Embryonic facial prominence (tissue), 1 donor: ENCODE results near the gene RNF217.

Source experiments
- DNase-seq: peaks from one replicate; pipeline ENCODE4 v3.0.0-alpha.2; 2016; ENCODE audit errors: extremely low spot score

Gene RNF217

GRCh38 chr6:125095580-125096301 is 133.5 kb downstream of the RNF217 start:
- DNase-seq, result no peak

GRCh38 chr6:125097186-125097585 is 134.9 kb downstream of the RNF217 start:
- no peak for DNase-seq

DNA sequence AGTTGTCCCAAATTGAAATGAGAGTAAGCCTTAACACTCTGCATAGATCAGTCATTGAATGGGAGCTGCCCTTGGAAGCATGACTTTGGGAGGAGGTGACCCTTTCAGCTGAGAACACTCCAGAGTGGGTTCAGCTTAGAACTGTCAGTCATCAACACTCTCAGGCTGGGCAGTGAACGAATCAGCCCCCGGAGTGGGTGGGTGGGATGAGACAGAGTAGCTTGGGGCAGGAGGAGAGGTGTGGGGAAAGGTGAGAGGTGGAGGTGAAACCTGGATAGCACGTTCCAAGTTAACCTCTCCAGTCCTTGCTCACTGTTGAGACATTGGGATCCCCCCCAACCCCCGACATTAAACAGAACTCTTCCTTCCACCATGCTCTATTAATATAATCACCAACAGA is 136.0 kb downstream of the RNF217 start:
- DNase-seq, result no peak

DNA sequence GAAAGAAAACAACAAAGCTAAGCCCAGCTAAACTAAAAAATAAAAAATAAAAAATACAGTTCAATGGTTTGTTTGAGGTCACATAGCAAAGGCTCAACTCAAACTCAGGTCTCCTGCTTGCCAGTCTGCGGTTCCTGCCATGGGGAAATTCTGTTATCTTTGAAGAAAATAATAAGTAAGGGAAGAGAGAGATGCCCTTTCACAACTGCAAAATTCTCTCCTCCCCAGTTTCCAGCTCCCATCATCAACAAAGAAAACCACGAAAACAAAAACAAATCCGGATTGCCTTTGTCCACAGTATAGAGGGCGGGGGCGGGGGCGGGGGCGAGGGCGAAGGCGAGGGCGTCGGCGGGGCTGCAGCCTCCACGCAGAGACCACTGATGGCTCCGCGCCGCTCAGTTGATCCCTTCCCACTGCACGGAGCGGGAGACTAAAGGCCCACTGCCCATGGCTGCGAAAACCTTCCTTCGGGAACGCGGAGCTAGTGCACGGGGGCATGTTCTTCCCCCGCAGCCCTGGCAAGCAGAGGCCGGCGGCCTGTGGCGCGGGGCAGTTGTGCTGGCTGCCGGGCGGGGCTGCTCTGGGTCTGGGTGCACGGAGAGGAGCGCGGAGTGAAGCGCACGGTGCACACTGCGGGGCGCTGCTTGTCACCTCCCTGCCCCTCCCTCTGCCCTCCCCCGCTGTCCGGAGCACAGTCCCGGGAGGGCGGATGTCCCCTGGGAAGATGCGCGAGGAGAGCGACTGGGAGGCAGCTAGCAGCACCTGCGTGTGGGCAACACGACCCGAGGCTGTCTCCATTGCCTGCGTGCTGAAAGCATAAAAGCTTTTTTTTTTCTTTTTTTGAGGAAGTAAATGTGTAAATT is 137.2 kb downstream of the RNF217 start:
- DNase-seq, result no peak

GRCh38 chr6:125100074-125100652 is 137.9 kb downstream of the RNF217 start:
- no peak for DNase-seq

GRCh38 chr6:125101128-125101527 is 138.9 kb downstream of the RNF217 start:
- DNase-seq, result no peak

- no peak for DNase-seq
Observed at GRCh38 chr6:125101631-125102030, 139.4 kb downstream of the RNF217 start.

- DNase-seq, result no peak
Observed at GRCh38 chr6:125102411-125102810, 140.2 kb downstream of the RNF217 start.

- DNase-seq, result no peak
Observed at GRCh38 chr6:125102891-125103290, 140.7 kb downstream of the RNF217 start.

- DNase-seq, result no peak
Observed at GRCh38 chr6:125104425-125104824, 142.2 kb downstream of the RNF217 start.

- no peak for DNase-seq
Observed at GRCh38 chr6:125107048-125107447, 144.8 kb downstream of the RNF217 start.

- DNase-seq, result no peak
Observed at GRCh38 chr6:125107896-125108295, 145.7 kb downstream of the RNF217 start.

DNA sequence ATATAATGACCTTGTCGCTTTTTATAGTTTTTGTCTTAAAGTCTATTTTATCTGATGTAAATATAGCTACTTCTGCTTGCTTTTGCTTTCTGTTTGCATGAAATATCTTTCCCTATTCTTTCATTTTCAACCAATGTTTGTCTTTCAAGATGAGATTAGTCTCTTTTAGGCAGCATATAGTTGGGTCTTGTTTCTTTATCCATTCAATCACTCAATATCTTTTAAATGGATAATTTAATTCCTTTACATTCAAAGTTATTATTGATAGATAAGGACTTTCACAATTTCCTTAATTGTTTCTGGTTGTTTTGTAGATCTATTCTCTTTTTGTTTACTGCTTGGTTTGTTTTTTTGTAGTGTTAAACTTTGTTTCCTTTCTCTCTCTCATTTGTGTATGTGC is 147.8 kb downstream of the RNF217 start:
- no peak for DNase-seq

DNA sequence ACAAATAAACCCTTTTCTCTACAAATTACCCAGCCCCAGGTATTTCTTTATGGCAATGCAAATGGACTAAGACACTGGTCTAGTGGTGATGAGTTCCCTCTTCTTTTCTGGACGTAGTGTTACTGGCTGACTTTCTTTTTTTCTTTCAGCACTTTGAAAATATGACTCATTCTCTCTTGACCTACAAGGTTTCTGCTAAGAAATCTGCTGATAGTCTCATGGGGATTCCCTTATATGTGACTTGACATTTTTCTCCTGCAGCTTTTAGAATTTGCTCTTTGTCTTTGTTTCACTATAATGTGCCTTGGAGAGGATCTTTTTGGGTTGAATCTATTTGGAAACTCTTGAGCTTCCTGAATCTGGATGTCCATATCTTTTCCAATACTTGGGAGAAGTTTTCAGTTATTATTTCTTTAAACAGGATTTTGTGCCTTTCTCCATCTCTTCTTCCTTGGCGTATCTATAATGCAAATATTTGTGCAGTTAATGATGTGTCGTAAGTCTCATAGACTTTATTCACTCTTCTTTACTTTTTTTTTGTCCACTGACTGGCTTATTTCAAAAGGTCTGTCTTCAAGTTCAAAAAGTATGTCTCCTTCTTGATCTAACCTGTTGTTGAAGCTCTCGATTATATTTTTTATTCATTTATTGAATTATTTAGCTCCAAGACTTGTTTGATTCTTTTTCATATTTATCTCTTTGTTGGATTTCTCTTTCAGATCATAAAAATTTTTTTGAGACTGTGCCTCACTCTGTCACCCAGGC is 149.2 kb downstream of the RNF217 start:
- DNase-seq, result no peak

DNA sequence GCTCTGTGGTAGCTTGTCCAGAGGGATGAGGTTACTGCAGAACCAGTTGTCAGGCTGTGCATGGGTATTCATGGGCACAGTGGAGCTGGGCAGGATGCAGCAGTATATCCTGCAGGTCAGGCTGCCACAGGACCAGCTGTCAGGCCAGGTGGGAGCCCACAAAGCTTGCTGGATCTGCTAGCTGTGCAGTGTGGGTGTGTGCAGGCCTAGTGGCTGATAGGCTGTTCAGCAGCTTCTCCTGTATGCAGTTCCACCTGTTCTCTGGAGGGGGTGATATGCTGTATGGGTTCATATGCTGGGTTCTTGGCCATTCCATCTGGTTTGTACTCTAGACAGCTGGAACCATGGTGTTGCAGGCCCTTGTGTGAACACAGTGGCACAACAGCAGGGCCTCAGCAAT is 150.7 kb downstream of the RNF217 start:
- no peak for DNase-seq

DNA sequence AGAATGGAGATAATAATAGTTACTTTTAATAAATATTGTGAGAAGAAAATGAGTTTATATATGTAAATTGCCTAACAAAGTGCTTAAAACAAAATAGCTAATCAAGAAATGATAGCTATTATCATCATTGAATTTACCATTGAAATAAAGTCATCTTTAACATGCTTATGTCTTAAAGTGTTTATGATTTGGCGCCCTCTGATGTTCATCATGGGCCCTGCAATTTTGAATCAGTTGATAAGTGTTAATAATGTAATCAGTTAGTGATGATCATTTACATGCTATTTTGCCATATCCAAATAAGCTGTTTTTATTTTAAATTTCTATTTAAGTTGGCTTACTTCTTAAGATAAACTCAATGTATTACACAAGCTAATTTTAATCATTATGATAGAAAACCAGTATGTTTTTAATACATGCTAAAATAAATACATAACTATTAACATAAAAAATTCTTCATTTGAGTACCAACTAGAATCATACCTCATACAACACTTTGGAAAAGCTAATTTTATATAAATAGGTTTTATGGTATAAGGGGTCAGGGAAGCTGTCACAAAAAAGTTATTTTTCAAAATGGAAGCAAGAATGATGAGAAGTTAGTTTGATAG is 152.1 kb downstream of the RNF217 start:
- DNase-seq, result no peak

DNA sequence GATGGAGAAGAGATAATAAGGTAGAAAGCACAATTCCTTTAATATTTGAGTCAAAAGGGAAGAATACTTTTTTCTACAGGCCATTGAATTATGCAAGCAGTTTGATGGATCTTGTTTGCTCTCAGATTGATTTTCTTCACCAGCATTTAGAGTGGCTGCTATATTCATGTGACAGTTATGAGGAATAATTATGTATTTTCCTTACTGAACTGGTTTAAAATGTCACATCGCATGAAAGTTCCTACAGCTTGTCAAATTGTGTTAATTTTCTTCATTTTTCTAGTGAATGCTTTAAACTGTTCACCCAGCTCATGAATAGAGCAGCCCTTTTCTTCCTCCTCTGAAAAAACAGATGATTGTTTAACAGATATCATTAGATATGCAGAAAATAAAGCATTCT is 153.9 kb downstream of the RNF217 start:
- no peak for DNase-seq

GRCh38 chr6:125116710-125117109 is 154.5 kb downstream of the RNF217 start:
- DNase-seq, result no peak

DNA sequence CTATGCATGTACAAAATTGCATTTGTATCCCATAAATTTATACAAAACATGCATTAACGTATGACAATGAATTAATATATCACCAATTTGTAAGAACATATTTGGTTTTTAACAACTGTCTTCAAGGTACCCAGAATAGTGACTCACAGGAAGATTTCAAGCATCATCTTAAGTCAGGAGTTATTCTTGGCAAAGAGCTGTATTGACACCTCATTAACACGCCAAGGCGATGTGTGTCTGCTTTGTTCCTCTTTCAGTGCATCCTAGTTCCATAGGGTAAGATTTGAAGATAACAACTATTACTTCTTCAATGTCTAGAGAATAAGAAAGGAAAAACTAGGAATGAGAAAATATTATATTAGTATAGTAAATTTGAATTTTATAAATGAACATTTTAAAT is 155.6 kb downstream of the RNF217 start:
- DNase-seq, result no peak

DNA sequence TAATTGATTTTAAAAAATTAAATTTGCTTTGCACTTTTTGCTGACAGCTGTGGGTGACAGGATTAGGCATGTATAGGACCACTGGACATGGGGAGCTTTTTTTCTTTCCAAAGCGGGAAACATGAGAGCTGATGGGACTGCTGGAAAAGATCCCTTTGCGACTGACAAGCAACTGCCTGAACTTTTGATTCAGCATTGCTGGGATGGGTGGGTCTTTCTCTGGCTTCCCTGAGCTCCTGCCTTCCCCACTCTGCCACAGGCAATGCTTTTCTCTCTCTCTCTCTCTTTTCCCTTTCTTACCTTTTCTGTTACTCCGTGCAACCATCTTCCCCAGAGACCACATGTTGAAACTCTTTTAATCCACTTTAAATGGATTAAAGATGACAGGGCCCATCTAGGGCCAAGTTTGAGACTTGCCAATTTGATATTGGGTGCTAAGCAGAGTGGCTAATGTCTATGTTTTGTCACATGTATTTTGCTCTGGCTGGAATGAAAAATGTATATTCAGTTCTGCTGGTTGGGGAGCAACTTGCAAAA is 157.9 kb downstream of the RNF217 start:
- DNase-seq, result peak; percentile 9

- DNase-seq, result no peak
Observed at GRCh38 chr6:125121894-125122293, 159.7 kb downstream of the RNF217 start.
